Measurements from ENCODE around the gene ATP13A2.
"Not testable (repeated sequence)": the region's sequence is repeated elsewhere in the genome, so short reads cannot be mapped to it uniquely, and the experiment has no call there.

The ATP13A2 gene

DNA sequence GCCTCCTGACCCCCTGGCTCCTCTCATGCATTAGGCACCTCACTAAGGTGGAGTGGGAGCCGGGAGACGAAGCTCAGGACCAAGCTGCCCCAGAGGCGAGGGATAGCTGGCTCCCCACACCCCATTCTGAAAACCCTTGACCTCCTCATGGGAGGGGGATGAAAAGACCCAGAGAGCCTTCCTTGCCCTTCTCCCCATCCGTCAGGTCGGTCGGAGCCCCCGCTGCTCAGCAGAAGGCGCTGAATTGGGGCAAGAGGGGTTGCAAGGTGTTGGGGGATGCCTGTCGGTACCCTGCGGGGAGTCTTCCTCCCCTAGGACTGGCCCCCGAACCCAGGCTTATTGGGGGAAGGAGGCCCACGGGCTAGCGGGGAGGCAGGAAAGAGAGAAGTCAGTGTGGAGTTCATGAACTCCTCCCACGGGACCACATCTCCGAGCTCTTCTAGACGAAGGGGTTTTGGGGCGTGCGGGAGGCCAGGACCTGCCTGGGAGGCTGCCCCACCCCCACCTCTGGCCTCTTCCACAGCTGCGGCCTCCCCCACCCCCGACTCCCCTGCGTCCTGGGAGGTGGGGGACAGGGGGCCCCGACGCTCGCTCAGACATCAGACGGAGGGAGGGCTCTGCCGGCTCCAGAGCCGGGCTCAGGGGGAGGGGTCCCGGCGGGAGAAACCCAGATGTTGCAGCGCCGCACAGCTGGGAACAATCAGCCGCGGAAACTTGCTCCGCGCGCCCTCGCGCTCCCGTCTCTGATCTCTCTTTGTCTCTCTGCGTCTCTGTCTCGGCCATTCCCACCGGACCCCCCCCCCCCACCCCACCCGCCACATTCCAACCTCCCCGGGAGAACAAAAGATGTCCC is 32.0 kb downstream of the ATP13A2 start:
- DNase-seq (ENCODE audit: low spot score), result peak; percentile 40

- DNase-seq (ENCODE audit: low spot score), result peak; percentile 97
These were observed 32.9 kb downstream of the ATP13A2 start for GRCh38 chr1:16978567-16979474.

GRCh38 chr1:16978139-16978538 is 33.6 kb downstream of the ATP13A2 start:
- DNase-seq (ENCODE audit: low spot score), result no peak

DNA sequence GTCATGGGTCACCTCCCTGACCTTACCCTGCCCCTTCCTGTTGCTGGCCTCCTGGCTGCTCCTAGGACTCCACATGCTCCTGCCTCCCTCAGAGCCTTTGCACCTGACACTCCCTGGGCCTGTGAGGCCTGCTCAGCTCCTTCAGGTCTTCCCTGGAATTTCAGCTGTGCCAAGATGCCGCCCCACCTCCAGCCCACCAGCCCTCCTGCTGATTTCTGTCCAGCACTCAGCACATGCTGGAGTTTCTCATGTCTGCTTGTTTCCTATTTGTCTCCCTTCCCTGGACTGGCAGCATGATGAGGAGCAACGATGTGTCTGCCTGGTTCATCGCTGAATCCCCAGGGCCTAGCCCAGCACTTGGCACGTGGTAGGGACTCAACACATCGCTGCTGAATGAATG is 34.4 kb downstream of the ATP13A2 start:
- no peak for DNase-seq (ENCODE audit: low spot score)

- no peak for DNase-seq (ENCODE audit: low spot score)
These were observed 34.8 kb downstream of the ATP13A2 start for GRCh38 chr1:16976966-16977365.

GRCh38 chr1:16975838-16976237 is 35.9 kb downstream of the ATP13A2 start:
- no peak for DNase-seq (ENCODE audit: low spot score)

GRCh38 chr1:16975211-16975610 is 36.5 kb downstream of the ATP13A2 start:
- DNase-seq (ENCODE audit: low spot score), result no peak

GRCh38 chr1:16973215-16973614 is 38.5 kb downstream of the ATP13A2 start:
- DNase-seq (ENCODE audit: low spot score), result no peak

- DNase-seq (ENCODE audit: low spot score), result no peak
These were observed 39.4 kb downstream of the ATP13A2 start for GRCh38 chr1:16972189-16972895.

DNA sequence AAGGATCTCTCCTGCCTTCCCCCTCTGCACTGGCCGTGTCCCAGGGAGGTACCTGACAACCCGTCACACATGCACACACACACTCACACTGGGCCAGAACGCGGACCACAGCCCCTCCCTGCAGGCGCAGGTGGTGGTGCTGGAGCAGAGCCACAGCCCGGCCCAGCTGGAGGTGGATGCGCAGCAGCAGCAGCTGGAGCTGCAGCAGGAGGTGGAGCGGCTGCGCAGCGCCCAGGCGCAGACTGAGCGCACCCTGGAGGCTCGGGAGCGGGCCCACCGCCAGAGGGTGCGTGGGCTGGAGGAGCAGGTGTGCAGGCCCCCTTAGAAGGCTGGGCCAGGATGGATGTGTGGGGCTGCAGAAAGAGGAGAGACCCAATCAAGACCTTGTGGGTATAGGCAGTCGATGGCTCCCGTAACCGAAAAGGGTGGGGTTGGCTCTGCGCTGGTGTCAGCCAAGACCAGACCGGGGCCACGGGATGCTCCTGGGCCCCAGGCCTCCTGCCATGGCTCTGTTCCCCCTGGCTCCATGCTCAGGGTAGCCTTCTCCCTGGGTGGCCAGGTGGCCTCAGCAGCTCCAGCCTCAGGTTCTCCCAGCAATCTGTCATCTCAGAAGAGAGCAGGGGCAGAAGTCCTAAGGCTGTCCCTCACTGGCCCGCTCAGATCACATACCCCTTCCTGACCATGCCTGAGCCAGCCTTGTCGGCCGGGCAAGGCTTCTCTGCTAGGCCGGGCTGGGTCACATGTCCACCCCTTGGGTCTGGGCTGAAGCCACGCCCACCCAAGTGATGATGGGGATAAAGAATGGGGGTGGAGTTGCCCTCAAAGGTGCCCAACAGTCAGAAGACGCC is 40.2 kb downstream of the ATP13A2 start:
- DNase-seq (ENCODE audit: low spot score), result peak; percentile 69

- no peak for DNase-seq (ENCODE audit: low spot score)
These were observed 41.4 kb downstream of the ATP13A2 start for GRCh38 chr1:16970132-16970910.

DNA sequence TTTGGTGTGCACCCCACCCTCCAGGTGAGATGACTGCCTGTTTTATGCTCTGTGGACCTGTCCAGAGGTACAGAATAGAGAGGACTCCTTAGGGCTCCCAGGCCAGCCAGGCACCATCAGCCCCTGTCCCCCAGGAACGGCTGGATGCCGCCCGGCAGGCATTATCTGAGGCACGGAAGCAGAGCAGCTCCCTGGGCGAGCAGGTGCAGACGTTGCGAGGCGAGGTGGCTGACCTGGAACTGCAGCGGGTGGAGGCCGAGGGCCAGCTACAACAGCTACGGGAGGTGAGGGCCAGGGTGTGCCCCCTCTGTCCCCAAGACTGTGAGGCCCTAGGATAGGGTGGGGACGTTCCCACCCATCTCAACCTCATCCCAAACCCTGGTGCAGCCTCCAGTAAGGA is 42.1 kb downstream of the ATP13A2 start:
- DNase-seq (ENCODE audit: low spot score), result no peak

DNA sequence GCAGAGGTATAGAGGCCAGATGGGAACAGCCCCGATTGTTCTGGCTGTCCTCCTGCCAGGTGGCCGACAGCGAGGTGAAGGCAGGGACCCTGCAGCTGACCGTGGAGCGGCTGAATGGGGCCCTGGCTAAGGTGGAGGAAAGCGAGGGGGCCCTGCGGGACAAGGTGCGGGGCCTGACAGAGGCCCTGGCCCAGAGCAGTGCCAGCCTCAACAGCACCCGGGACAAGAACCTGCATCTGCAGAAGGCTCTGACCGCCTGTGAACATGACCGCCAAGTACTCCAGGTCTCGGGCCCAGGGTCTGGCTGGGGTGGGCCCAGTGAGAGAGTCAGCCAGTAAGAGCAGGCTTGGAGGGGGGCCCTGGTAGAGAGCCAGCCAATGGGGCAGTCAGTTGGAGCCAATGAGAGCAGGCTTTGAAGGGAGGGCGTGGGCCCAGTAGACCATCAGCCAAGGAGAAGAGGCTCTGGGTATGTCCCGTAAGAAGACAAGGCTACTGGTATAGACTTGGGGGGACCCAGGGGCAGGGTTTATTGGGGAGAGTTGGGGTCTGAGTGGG is 42.6 kb downstream of the ATP13A2 start:
- DNase-seq (ENCODE audit: low spot score), result no peak

DNA sequence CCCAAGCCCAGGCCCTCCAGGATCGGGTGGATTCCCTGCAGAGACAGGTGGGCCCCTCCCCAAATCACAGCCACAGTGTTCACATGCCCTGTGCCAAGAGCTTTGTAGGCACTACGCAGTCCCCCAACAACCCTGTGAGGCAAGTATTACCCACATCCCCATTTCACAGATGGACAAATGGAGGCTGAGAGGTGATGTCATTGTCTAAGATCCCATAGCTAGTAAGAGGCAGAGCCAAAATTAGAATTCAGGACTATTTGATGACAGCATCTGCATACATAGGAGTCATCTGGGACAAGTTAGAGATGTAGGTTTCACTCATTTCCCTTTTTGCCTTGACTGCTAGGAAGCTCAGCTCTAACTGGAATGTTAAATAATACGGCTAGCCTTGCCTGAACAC is 43.4 kb downstream of the ATP13A2 start:
- no peak for DNase-seq (ENCODE audit: low spot score)

- DNase-seq (ENCODE audit: low spot score), result no peak
These were observed 43.8 kb downstream of the ATP13A2 start for GRCh38 chr1:16967962-16968361.

- peak; percentile 57 for DNase-seq (ENCODE audit: low spot score)
These were observed 44.6 kb downstream of the ATP13A2 start for GRCh38 chr1:16967095-16967575.

DNA sequence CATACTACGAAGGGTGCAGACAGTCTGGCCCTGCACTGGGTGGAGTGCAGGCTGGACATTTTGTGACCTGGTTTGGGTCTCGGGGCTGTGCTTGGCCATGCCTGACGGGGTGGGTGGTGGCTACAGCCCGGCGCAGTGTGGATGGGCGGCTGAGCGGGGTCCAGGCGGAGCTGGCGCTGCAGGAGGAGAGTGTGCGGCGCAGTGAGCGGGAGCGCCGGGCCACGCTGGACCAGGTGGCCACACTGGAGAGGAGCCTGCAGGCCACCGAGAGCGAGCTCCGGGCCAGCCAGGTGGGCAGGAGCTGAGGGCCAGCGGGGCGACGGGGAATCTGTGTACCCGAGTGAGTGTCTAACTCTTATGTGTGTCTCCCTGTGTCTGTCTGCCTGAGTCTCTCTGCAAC is 45.4 kb downstream of the ATP13A2 start:
- no peak for DNase-seq (ENCODE audit: low spot score)

GRCh38 chr1:16965486-16966067 is 46.2 kb downstream of the ATP13A2 start:
- DNase-seq (ENCODE audit: low spot score), result no peak

GRCh38 chr1:16964169-16964568 is 47.6 kb downstream of the ATP13A2 start:
- DNase-seq (ENCODE audit: low spot score), result not testable (repeated sequence)

Measured in AG08395 (cell line).